Panc1 (cell line): ENCODE results near the gene PRCD. TPM values are rescaled to one million over a fixed set of nuclear protein-coding genes. Genes with fewer than 3 reads are reported as not detected.

Experiments
- ATAC-seq: fragments of 200-7000 bp; cut with Tn5 transposase; 2 replicates; pipeline ENCODE4 v1.9.1; 2020; ENCODE audit warnings: mild to moderate bottlenecking, moderate library complexity
- BruUV-seq: library from RNA; stranded (reverse); fragments of 400-500 nt; replicated peaks from 2 replicates; lab custom pipeline; 2021; lab: Mats Ljungman, UMichigan
- CTCF ChIA-PET: fragments of 300-600 bp; sonication (Branson Sonifier 250); formaldehyde crosslinking; loops from one replicate; lab custom pipeline; 2022; ENCODE audit warnings: antibody characterized with exemption; lab: Charles Lee
- POLR2A ChIA-PET: fragments of 300-600 bp; sonication (Branson Sonifier 250); formaldehyde crosslinking; loops from one replicate; lab custom pipeline; 2022; ENCODE audit warnings: antibody characterized with exemption; lab: Charles Lee
- DNase-seq: peaks from one replicate; pipeline ENCODE4 v3.0.0-alpha.2; 2010; ENCODE audit warnings: low read depth, low spot score
- H3K27ac ChIP-seq: 2 replicates; pipeline ENCODE4 v1.5.1; 2011; ENCODE audit warnings: mild to moderate bottlenecking, low read length, inconsistent platforms
- H3K27me3 ChIP-seq: fragments of 200-500 bp; sonication (Bioruptor generic); 2 replicates; pipeline ENCODE4 v1.6.0; 2014; ENCODE audit warnings: low read length, inconsistent platforms; ENCODE audit not compliant: control insufficient read depth, insufficient read depth
- H3K36me3 ChIP-seq: fragments of 200-500 bp; sonication (Bioruptor generic); 2 replicates; pipeline ENCODE4 v1.5.1; 2014; ENCODE audit warnings: inconsistent platforms, mild to moderate bottlenecking, low read length, moderate library complexity; ENCODE audit not compliant: control insufficient read depth, insufficient read depth
- H3K4me1 ChIP-seq: 2 replicates; pipeline ENCODE4 v1.5.1; 2011; ENCODE audit warnings: inconsistent platforms, mild to moderate bottlenecking, low read length, moderate library complexity; ENCODE audit not compliant: control insufficient read depth, insufficient read depth
- H3K4me3 ChIP-seq, 2 experiments: 2 replicates each; pipeline ENCODE4 v1.5.1; 2011 to 2012; ENCODE audit warnings: low read depth in 2 of 2, low read length in 2 of 2, mild to moderate bottlenecking in 2 of 2, inconsistent platforms in 1 of 2, moderate library complexity in 1 of 2
- H3K9me3 ChIP-seq: fragments of 200-500 bp; sonication (Bioruptor generic); 2 replicates; pipeline ENCODE4 v1.5.1; 2014; ENCODE audit warnings: low read depth, mild to moderate bottlenecking, inconsistent platforms, low read length, moderate library complexity; ENCODE audit not compliant: control insufficient read depth, insufficient read depth
- CTCF ChIP-seq: fragments of 450-650 bp; IDR thresholded peaks from 2 replicates; pipeline ENCODE4 v1.5.1; 2017; ENCODE audit warnings: mild to moderate bottlenecking
- POLR2AphosphoS5 ChIP-seq: IDR thresholded peaks from 2 replicates; pipeline ENCODE4 v1.6.1; 2012; ENCODE audit warnings: mild to moderate bottlenecking, low read depth, low read length, moderate library complexity
- REST ChIP-seq, 2 experiments: IDR thresholded peaks; 2 replicates each; pipeline ENCODE4 v1.6.1; 2011 to 2012; ENCODE audit warnings: low read depth in 2 of 2, control low read depth in 1 of 2, low read length in 1 of 2, mild to moderate bottlenecking in 1 of 2, moderate library complexity in 1 of 2; ENCODE audit not compliant: insufficient read depth in 1 of 2
- SIN3A ChIP-seq: IDR thresholded peaks from 2 replicates; pipeline ENCODE4 v1.6.1; 2012; ENCODE audit warnings: low read depth, mild to moderate bottlenecking, low read length, moderate library complexity, borderline replicate concordance; ENCODE audit not compliant: insufficient read depth
- TCF7L2 ChIP-seq: IDR thresholded peaks from 2 replicates; pipeline ENCODE4 v1.6.1; 2011; ENCODE audit warnings: mild to moderate bottlenecking, low read depth, low read length, inconsistent platforms
- in situ Hi-C: cut with HindIII; loops from 2 replicates; pipeline ENCODE4 v1.10.0; 2016; ENCODE audit warnings: low sequenced_read_pairs, low pct_unique_long_range_greater_than_20kb
- intact Hi-C: fragments of 100-400 bp; cut with micrococcal nuclease; formaldehyde crosslinking; loops from one replicate; pipeline ENCODE4 v1.10.0; 2022; ENCODE audit not compliant: unreplicated experiment
- total RNA-seq: library from RNA; stranded (reverse); gene quantifications from one replicate; pipeline ENCODE4 v1.2.1, GENCODE V29; 2021; ENCODE audit not compliant: unreplicated experiment

Gene PRCD
- total RNA-seq, 1 experiment from 2014 or later = 0.54 TPM

GRCh38 chr17:76495663-76496400, 44.0 kb upstream of the PRCD start:
- CTCF ChIA-PET = interaction anchor here (0.6 kb wide), 1 partner anchor 28 kb away, joined by 9 read pairs; no protein-coding TSS in a partner anchor
- no TSS peak for BruUV-seq
- no peak for ATAC-seq
- in situ Hi-C loops (no loop called here), intact Hi-C loops (no loop called here)
- peaks cover 69% of the 10 kb centered on the region for H3K4me1 ChIP-seq
- H3K27ac ChIP-seq = no peak overlapping the region
- POLR2A ChIA-PET = interaction anchor here (0.6 kb wide), 1 partner anchor 87 kb away, joined by 3 read pairs; no protein-coding TSS in a partner anchor
- H3K27me3 ChIP-seq = no peaks in the 10 kb centered on the region
- no peaks in the 10 kb centered on the region for H3K9me3 ChIP-seq
- no peak for TF ChIP-seq POLR2AphosphoS5
- no peak for TF ChIP-seq TCF7L2
- no peak for TF ChIP-seq REST (IDR thresholded peaks at IDR 0.05; ENCODE audit: insufficient read depth in 1 of 2, low read depth in 2 of 2, low read length in 1 of 2)
- no peak for TF ChIP-seq CTCF
- TF ChIP-seq SIN3A = no peak
- no peak for DNase-seq
- peaks cover 6% of the 10 kb centered on the region; the same call in 1 of the 2 replicates for H3K36me3 ChIP-seq
- no peak overlapping the region for H3K4me3 ChIP-seq

- DNase-seq (no peak), ATAC-seq (no peak)
- CTCF ChIA-PET = interaction anchor here (0.6 kb wide), 1 partner anchor 72 kb away, joined by 5 read pairs; no protein-coding TSS in a partner anchor
- H3K27me3 ChIP-seq = no peaks in the 10 kb centered on the region
- H3K9me3 ChIP-seq = no peaks in the 10 kb centered on the region
- peaks cover 68% of the 10 kb centered on the region for H3K4me1 ChIP-seq
- no peak overlapping the region for H3K27ac ChIP-seq
- in situ Hi-C loops (no loop called here), intact Hi-C loops (no loop called here)
- no peak overlapping the region for H3K4me3 ChIP-seq
- BruUV-seq = no TSS peak
- peaks cover 7% of the 10 kb centered on the region; the same call in 1 of the 2 replicates for H3K36me3 ChIP-seq
- POLR2A ChIA-PET = no interaction called here
- TF ChIP-seq REST (IDR thresholded peaks at IDR 0.05; ENCODE audit: insufficient read depth in 1 of 2, low read depth in 2 of 2, low read length in 1 of 2) = no peak
- TF ChIP-seq TCF7L2 = no peak
- no peak for TF ChIP-seq POLR2AphosphoS5
- no peak for TF ChIP-seq CTCF
Observed at GRCh38 chr17:76496464-76496863, 43.4 kb upstream of the PRCD start.
